Measurements from ENCODE around the gene PTPRN2. TPM values are rescaled to one million over a fixed set of nuclear protein-coding genes. Genes with fewer than 3 reads are reported as not detected.
"Not testable (repeated sequence)": the region's sequence is repeated elsewhere in the genome, so short reads cannot be mapped to it uniquely, and the experiment has no call there.

The PTPRN2 gene
- polyA plus RNA-seq, 4 donors: 7.3 to 11.4 (median 8.0) TPM

- DNase-seq (ENCODE audit: low read depth in 4 of 4, low spot score in 2 of 4): no peak
Observed at GRCh38 chr7:157986051-157986450, 601.6 kb downstream of the PTPRN2 start.

GRCh38 chr7:157985636-157986035 lies 602.0 kb downstream of the PTPRN2 start:
- DNase-seq (ENCODE audit: low read depth in 4 of 4, low spot score in 2 of 4): no peak

- no peak for DNase-seq (ENCODE audit: low read depth in 4 of 4, low spot score in 2 of 4)
Observed at GRCh38 chr7:157984423-157985163, 603.0 kb downstream of the PTPRN2 start.

GRCh38 chr7:157983502-157984422 lies 603.9 kb downstream of the PTPRN2 start:
- no peak for DNase-seq (ENCODE audit: low read depth in 4 of 4, low spot score in 2 of 4)

GRCh38 chr7:157981778-157982177 lies 605.8 kb downstream of the PTPRN2 start:
- no peak for DNase-seq (ENCODE audit: low read depth in 4 of 4, low spot score in 2 of 4)

GRCh38 chr7:157980774-157981173 lies 606.8 kb downstream of the PTPRN2 start:
- DNase-seq (ENCODE audit: low read depth in 4 of 4, low spot score in 2 of 4): no peak

GRCh38 chr7:157980341-157980731 lies 607.3 kb downstream of the PTPRN2 start:
- DNase-seq (ENCODE audit: low read depth in 4 of 4, low spot score in 2 of 4): not testable (repeated sequence)

GRCh38 chr7:157979636-157980340 lies 607.8 kb downstream of the PTPRN2 start:
- no peak for DNase-seq (ENCODE audit: low read depth in 4 of 4, low spot score in 2 of 4)

- DNase-seq (ENCODE audit: low read depth in 4 of 4, low spot score in 2 of 4): no peak
Observed at GRCh38 chr7:157978766-157979165, 608.9 kb downstream of the PTPRN2 start.

GRCh38 chr7:157977717-157978496 lies 609.7 kb downstream of the PTPRN2 start:
- no peak for DNase-seq (ENCODE audit: low read depth in 4 of 4, low spot score in 2 of 4)

- DNase-seq (ENCODE audit: low read depth in 4 of 4, low spot score in 2 of 4): no peak
Observed at GRCh38 chr7:157977306-157977705, 610.3 kb downstream of the PTPRN2 start.

- no peak for DNase-seq (ENCODE audit: low read depth in 4 of 4, low spot score in 2 of 4)
Observed at GRCh38 chr7:157976406-157976805, 611.2 kb downstream of the PTPRN2 start.

- no peak for DNase-seq (ENCODE audit: low read depth in 4 of 4, low spot score in 2 of 4)
Observed at GRCh38 chr7:157975401-157976372, 611.9 kb downstream of the PTPRN2 start.

GRCh38 chr7:157974678-157975230 lies 612.9 kb downstream of the PTPRN2 start:
- DNase-seq (ENCODE audit: low read depth in 4 of 4, low spot score in 2 of 4): no peak

GRCh38 chr7:157973971-157974677 lies 613.5 kb downstream of the PTPRN2 start:
- DNase-seq (ENCODE audit: low read depth in 4 of 4, low spot score in 2 of 4): no peak

- no peak for DNase-seq (ENCODE audit: low read depth in 4 of 4, low spot score in 2 of 4)
Observed at GRCh38 chr7:157972914-157973313, 614.7 kb downstream of the PTPRN2 start.

- no peak for DNase-seq (ENCODE audit: low read depth in 4 of 4, low spot score in 2 of 4)
Observed at GRCh38 chr7:157971501-157971900, 616.1 kb downstream of the PTPRN2 start.

GRCh38 chr7:157970744-157971143 lies 616.9 kb downstream of the PTPRN2 start:
- DNase-seq (ENCODE audit: low read depth in 4 of 4, low spot score in 2 of 4): no peak

Measured in left renal cortex interstitium (tissue), 4 donors.